Stimulated activated CD4-positive, alpha-beta T cell treated with anti-CD3 and anti-CD28 coated beads, Interleukin-1b, Interleukin-23, amount 100 ng/mL, for 48 hours (primary cell): ENCODE data around the gene ITGA3.

Source experiments
- DNase-seq: peaks from one replicate; pipeline ENCODE4 v3.0.0-alpha.2; 2020

ITGA3 gene

GRCh38 chr17:50055426-50056216 is at the start of gene ITGA3:
ITGA3 (plus strand) TSS chr17:50056110; CDS start chr17:50056440, 330 bp downstream.
- peak; percentile 56 for DNase-seq

DNA sequence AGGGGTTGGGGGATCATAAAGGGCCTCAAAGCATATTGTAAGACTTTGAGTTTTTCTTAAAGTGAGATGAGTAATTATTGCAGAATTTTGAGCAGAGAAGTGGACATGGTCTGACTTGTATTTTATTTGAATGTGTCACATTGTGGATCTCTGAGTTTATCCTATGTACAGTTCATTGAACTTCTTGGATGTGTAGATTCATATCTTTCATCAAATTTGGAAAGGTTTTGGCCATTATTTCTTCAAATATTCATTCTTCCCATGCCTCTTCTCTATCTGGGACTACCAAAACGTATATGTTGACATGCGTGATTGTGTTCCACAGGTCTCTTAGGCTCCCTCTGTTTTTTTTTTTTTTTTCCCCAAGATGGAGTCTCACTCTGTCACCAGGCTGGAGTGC is 46.6 kb upstream of the ITGA3 start:
- DNase-seq, result no peak

DNA sequence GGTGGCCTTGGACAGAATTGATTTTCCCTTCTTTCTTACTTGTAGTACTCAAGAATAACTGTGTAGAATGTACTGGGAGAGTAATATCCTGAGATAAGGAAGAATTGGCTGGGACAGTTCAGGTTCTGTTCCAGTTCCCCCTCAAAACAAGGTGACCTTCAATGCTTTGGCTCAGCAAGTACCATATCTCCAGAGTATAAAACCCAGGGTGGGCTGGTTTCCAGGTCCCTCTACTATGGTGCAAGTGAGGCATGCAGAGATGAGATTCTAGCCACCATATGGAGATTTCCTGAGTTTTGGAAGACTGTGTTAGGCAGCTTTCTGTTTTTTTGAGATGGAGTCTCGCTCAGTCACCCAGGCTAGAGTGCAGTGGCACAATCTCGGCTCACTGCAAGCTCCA is 42.8 kb upstream of the ITGA3 start:
- no peak for DNase-seq

GRCh38 chr17:50014471-50015088 is 41.3 kb upstream of the ITGA3 start:
- no peak for DNase-seq

GRCh38 chr17:50015146-50015545 is 40.8 kb upstream of the ITGA3 start:
- no peak for DNase-seq

- DNase-seq, result no peak
Measured at GRCh38 chr17:50018909-50019308, 37.0 kb upstream of the ITGA3 start.

- no peak for DNase-seq
Measured at GRCh38 chr17:50020841-50021599, 34.9 kb upstream of the ITGA3 start.

DNA sequence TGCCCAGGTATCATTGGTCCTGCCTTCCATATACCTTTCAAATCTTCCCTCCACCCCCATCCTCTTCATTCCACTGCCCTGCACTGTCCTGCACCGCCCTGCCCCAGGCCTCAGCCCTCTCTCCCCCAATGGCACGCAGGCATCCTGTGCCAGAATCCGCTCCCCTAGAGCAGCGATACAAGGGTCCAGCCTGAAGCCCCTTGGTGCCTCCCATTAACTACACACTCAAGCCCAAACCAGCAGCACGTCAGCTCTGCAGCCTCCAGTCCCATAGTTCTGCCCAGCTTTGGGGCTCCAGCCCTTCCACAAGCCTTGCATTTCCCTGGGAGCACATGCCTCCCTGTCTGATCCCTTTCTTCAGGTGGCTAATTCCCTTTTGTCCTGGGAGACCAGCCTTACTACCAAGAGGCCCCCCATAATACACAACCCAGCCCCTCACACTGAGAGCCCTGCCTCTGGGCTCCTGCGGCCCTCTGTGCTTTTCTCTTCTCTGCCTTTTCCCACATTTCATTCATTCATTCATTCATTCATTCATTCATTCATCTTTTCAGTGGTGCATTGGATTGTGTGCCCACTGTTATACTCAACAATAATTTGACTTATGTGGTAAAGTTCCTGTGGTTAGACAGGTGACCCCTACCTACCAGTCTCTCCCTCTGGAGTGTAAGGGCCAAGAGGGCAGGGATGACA is 34.1 kb upstream of the ITGA3 start:
- DNase-seq, result no peak

DNA sequence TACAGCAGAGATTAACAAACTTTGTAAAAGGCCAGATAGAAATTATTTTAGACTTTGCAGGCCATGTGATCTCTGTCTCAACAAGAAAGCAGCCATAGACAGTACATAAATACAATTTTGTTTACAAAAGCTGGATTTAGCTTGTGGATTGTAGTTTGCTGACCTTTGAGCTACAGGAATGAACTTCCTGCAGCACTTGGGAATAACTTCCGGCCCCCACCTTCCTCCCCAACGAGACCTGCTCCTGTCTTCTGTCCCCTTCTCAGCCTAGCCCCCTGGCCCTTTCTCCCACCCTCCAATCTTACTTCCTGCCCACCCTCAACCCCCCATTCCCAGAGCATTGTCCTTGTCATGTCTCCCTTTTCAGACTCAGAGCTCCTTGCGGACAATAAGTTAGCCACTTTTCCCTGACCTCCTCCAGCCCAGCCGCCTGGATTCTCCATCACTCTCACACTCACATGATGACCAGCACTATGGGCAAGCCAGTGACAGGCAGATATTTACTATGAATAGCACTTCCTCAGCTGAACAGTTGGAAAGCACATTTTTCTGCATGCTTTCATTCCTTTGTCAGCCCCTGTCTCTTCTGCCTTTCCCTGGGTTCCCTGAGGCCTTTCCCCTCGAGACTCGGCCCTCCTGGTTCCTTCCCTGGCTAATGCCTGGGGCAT is 33.3 kb upstream of the ITGA3 start:
- DNase-seq, result no peak

GRCh38 chr17:50023520-50023919 is 32.4 kb upstream of the ITGA3 start:
- DNase-seq, result no peak

GRCh38 chr17:50024808-50025207 is 31.1 kb upstream of the ITGA3 start:
- DNase-seq, result no peak

- no peak for DNase-seq
Measured at GRCh38 chr17:50026046-50026675, 29.7 kb upstream of the ITGA3 start.

DNA sequence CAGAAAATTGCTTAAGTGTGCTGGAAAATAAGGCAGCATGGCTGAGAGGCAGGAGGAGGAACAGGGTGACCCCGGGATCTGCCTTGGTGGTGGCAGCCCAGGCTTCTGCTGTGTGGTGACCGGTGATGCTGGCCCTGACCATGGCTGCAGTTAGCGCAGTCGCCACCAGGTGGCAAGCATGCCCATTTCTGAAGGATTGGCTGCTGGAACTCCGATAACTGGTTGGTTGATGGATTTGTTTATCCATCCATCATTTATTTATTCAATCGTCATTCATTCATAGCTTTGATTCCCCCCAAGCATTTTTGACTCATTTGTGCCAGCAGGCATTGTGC is 29.1 kb upstream of the ITGA3 start:
- DNase-seq, result peak; percentile 74

- no peak for DNase-seq
Measured at GRCh38 chr17:50027172-50027880, 28.6 kb upstream of the ITGA3 start.

DNA sequence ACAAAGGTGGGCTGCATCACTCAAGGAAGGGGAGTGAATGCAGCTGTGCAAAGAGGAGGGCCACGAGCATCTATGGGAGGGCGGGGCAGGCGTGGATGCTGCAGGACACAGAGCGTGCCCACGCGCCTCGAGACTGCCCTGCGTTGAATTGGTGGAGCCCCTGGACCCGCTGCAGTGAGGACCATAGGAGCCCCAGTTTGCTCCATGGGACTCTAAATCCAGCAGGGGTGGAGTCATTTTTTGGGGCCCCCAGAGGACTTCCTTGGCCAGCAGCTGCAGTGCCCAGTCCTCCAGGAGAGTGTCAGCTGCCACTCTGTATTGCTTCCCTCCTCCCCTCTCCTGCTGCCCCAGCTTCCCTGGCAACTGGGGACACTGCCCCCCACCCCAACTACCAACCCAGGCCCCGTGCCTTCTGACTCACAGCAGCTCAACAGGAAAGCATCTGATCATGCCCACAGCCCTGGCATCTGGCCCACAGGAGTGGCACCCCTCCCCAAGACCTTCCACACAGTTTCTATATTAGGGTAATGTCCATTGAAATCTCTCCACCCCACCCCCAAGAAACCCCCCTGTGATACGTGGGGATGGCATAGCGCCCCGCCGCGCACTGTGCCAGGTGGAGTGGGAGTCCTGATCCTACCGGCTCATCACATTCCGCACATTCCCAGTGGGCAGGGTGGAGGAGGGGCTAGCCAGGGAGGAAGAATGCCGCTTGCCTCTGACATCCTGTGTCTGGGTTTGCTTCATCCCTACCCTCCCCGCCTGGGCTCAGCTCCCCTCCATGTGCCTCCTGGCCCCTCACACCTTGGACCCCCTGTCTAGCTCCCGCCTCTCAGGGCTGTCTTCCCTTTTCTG is 27.8 kb upstream of the ITGA3 start:
- DNase-seq, result no peak

DNA sequence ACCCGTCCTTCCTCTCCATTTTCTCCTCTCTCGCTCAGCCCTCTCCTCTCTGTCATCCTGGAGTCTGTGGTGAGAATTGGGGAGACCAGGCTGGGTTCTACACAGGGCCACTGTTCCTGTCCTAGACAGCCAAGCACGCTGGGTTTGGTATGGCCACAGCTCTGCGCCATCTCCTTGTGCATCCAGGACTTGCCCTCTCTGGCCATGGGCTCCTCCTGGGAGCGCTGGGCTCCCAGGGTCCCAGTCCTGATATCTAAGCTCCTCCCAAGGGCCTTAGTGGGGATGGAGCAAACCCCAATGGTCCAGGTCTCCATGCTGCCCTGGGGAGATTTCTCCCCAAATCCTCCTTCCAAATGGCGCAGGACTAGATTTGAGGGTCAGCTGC is 27.2 kb upstream of the ITGA3 start:
- no peak for DNase-seq

GRCh38 chr17:50029185-50029584 is 26.7 kb upstream of the ITGA3 start:
- DNase-seq, result no peak

DNA sequence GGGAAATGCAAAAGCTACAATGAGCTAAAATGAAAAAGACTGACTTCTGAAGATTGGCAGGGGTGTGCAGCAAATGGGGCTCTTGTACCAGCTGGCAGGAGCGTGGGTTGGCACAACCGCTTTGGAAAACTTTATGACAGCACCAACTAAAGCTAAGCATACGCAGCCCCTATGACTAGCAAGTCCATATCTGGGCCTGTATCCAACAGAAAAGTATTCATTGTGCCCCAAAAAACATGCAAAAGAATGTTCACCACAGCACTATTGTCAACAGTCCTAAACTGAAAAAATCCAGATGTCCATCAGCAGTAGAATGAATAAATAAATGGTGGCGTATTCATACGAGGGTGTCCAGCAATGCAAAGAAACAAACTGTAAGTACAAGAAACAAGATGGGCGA is 22.6 kb upstream of the ITGA3 start:
- DNase-seq, result no peak

DNA sequence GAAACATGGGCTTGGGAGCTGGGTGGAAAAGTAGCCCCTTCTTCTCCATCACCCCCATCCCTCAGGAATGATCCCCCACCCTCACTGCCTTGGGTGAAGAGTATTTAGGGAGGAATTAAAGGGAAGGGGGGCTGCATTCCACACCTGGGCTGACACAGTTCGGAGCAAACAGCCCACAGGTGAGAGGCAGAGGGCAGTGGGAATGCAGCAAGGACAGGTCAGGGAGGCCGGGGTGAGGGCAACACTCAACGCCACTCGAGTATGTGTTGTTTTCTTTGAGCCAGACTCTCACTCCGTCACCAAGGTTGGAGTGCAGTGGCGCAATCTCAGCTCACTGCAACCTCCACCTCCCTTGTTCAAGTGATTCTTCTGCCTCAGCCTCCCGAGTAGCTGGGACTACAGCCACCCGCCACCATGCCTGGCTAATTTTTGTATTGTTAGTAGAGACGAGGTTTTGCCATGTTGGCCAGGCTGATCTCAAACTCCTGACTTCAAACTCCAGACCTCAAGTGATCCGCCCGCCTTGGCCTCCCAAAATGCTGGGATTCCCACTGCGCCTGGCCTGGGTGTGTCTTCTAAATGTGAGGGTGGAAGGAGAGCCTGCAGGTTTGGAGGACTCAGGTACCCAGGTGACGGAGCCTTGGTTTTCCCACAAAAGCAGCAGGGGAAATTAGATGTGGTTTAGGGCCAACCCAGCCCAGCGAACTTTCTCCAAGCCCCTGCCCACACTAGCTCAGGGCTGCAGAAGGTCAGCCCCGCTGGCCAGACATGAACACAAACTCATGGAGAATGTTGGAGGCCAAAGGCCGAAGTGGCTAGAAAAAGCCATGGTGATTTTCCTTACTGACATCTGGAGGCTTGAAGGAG is 21.2 kb upstream of the ITGA3 start:
- no peak for DNase-seq

GRCh38 chr17:50035421-50035879 is 20.5 kb upstream of the ITGA3 start:
- DNase-seq, result no peak
